OCI-LY1 (cell line): Measurements from ENCODE around the gene TREH.

Experiments used
- EZH2 ChIP-seq: fragments of 200-600 bp; sonication (generic), shearing (Covaris generic); IDR thresholded peaks from 2 replicates; pipeline ENCODE4 v1.8.0; 2017; ENCODE audit warnings: borderline replicate concordance, mixed run types, mild to moderate bottlenecking, antibody characterized with exemption, low read length, moderate library complexity, mixed read lengths
- TF ChIP-seq, protein P1 (sequence below): fragments of 200-600 bp; sonication (generic), shearing (Covaris generic); IDR thresholded peaks from 2 replicates; pipeline ENCODE4 v1.5.1; 2017; ENCODE audit warnings: mild to moderate bottlenecking, antibody characterized with exemption, low read length, moderate library complexity, mixed read lengths

DNA sequence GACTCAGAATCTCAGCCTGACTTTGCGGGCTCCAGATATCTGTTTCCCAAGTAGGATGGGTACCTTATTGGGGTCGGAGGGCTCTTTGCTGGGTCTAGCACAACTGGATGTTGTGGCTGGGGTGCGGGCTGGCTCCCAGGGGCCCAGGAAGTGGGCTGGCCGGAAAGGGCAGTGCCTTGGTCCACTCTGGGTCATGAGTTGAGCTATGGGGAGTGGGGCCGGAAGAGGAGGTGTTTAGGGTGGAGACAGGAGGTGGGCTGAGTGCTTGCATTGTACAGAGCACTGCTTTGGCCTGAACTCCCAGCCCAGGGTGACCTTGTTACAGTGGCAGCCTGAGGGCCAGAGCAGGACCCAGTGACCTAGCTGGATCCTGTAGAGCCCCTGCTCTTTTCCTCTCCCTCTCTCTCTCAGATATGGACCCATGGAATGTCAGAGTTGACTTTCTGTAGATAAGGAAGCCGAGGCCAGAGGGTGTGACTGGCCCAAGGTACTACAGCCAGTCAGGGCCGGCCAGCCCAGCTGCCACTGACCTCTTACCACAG is 58.9 kb downstream of the TREH start:
- no peak for TF ChIP-seq EZH2
- TF ChIP-seq, protein P1, sequence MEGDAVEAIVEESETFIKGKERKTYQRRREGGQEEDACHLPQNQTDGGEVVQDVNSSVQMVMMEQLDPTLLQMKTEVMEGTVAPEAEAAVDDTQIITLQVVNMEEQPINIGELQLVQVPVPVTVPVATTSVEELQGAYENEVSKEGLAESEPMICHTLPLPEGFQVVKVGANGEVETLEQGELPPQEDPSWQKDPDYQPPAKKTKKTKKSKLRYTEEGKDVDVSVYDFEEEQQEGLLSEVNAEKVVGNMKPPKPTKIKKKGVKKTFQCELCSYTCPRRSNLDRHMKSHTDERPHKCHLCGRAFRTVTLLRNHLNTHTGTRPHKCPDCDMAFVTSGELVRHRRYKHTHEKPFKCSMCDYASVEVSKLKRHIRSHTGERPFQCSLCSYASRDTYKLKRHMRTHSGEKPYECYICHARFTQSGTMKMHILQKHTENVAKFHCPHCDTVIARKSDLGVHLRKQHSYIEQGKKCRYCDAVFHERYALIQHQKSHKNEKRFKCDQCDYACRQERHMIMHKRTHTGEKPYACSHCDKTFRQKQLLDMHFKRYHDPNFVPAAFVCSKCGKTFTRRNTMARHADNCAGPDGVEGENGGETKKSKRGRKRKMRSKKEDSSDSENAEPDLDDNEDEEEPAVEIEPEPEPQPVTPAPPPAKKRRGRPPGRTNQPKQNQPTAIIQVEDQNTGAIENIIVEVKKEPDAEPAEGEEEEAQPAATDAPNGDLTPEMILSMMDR: no peak
